ENCODE measurements around the gene PDK1.
"Not testable (repeated sequence)": the region's sequence is repeated elsewhere in the genome, so short reads cannot be mapped to it uniquely, and the experiment has no call there.

Gene PDK1

DNA sequence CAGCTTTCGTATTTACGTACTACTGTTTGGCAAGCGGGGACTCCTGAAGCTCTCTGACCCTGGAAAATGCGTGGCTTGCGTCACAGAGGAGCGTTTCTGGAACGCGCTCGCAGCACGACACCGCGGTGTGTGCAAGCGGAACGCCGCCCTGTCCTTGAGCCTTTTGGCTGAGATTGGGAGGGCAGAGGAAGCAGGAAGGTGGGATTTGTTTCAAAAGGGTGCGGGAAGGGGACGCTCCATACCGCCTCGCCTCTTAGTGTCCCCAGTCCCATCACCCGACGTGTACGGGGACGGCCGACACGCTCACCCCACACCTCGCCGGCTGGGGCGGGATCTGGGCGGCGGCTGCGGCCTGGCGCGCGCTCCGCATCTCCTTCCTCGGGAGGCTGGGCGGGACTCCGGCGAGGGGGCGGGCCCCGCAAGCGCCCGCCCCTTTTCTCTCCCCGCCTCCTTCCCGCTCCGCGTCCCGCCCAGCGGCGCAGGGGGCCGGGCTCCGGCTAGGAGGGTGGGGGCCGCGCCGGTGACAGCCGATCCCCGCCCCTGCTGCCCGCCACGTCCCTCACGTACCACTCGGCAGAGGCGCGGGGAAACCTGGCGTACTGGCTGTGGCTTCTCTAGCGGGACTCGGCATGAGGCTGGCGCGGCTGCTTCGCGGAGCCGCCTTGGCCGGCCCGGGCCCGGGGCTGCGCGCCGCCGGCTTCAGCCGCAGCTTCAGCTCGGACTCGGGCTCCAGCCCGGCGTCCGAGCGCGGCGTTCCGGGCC, at the start of gene PDK1:
PDK1 (plus strand) TSS at position 569 of the 762 bp plus-strand sequence; CDS start at position 630, 61 bp downstream.
- peak; percentile 93 for DNase-seq (ENCODE audit: low spot score)

DNA sequence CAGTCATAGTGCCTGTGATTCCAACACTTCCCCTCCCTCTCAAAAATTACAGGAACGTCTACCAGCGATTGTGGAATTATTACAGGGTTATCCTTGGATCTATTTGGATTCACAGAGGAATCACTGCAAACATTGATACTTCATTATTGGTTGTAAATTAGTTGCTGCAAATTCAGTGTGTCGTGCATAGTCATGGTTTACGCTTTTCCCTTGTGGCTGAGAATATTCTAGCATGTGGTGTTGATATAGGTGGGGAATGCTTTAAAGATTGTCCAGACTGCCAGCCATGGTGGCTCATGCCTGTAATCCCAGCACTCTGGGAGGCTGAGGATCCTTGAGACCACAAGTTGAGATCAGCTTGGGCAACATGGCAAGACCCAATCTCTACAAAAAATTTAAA, 48.7 kb upstream of the PDK1 start:
- no peak for DNase-seq (ENCODE audit: low spot score)

DNA sequence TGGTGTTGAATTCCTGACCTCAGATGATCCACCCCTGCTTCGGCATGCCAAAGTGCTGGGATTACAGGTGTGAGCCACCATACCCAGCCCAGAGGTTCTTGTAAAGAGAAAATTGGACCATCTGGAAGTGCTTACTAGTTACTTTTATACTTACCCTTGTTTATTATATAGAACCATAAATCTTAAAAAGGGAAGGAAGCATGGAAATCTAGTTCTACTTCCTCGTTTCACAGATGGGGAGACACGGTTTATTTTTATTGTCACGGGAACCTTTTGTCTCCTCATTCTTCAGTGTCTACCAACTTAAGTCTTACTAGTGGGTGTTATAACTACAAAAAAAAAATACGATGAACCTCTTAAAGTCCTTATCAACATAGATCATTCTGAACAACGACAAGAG, 45.8 kb upstream of the PDK1 start:
- DNase-seq (ENCODE audit: low spot score) = no peak

DNA sequence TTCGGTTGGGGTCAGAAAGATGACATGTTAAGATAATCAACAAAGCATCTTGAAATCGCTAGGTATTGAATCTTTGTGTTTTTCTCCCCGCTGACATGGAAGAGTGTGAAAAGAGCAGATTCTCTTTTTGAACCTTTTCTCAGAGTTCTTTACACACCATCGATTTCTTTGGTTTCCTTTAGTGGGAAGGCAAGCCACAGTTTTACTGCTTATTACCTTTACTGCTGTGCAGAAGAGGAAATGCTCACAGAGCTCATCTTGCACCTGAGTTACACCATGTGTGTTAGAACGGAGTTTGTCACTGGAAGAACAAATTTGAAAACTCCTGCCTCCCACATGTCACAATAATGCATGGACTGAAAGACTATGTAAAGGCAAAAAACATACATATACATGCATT, 45.3 kb upstream of the PDK1 start:
- no peak for DNase-seq (ENCODE audit: low spot score)

DNA sequence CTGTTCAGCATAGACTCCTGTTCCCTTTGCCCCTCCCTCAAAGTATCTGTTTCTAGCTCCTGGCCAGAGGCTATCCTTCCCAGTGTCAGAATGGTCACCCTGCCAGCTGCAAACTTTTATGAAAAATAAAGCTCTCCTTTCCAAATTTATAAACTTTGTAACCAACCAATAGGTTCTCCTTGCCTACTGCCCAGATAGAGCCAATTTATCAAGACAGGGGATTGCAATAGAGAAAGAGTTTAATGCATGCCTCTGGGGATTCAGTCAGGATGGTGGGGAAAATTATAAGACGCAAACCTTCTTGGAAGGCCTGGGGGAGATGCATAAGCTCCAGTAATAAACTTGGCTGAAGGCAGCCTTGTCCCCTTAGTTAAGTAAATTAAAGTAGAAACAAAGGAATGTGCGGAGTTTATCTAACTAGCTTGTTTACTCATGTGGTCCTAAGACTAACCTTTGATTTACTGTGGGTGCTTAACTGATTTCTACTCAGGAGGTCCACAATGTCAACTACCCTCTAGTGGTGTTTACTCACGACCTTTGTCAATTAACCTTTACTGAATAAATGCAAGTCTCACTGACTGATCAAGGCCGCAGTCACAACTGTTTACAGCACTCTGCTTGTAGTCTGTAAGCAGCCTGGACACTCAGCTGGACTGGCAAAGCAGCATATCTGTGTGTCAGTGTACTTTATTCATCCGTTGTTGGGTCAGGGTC, 42.9 kb upstream of the PDK1 start:
- no peak for DNase-seq (ENCODE audit: low spot score)

DNA sequence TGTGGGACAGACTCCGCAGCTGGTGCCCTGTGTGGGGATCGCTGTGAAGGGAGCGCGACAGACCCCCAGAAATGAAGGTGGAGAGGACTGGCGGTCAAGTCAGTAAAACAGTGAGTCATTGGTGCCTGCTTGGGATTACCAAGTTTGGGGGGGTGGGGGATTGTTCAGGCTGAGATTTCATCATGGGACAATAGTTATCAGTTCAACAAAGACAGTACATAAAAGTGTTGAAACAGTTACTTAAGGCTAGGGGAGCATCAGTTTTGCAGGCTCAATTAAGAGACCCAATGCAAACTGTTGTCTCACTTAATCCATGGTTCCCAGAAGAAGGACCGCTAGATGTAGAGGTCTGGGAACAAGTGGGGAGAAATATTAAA, 42.4 kb upstream of the PDK1 start:
- DNase-seq (ENCODE audit: low spot score) = no peak

DNA sequence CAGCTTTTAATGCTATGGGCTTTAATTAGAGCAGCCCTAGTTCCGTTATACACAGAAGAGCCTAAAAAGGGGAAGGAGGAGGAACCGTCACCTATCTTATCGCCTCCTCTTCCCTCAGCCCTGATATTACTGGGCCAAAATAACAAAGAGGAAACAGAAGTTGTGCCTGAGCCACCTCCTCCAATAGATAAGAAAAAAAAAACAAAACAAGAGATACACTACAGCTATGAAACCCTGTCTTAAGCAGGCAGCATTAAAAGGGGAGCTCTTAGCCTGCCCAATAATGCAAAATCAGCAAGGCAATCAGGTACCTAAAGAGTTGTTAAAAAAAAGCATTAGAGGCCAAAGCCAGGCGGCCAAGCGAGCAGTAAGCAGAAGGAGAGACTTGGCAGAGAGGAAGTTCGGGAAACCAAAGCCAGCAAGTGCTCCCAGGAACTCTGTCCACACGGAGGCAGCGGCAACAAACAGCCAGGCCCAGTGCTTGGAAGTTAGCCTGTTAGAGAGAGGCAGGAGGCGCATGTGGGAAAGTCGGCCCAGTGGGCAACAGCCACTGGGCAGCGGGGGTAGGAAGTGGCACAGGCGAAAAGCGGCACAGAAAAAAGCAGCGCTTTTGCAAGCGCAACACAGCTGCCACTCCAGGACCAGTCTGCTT, 41.8 kb upstream of the PDK1 start:
- no peak for DNase-seq (ENCODE audit: low spot score)

DNA sequence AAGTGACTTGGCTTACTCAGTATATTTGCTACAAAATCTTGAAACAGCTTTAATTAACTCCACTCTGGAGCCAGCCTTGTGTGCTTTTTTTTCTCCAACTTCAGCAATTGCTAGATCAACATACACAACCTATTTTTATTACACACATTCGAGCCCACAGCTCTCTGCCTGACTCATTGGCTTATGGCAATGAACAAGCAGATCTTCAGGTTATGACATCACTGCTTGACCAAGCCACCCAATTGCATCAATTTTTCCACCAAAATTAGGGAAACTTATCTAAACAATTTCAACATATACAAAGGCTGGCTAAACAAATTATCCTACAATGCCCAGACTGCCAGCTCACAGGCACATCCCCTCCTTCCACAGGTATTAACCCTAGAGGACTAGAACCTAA, 39.6 kb upstream of the PDK1 start:
- DNase-seq (ENCODE audit: low spot score) = no peak

DNA sequence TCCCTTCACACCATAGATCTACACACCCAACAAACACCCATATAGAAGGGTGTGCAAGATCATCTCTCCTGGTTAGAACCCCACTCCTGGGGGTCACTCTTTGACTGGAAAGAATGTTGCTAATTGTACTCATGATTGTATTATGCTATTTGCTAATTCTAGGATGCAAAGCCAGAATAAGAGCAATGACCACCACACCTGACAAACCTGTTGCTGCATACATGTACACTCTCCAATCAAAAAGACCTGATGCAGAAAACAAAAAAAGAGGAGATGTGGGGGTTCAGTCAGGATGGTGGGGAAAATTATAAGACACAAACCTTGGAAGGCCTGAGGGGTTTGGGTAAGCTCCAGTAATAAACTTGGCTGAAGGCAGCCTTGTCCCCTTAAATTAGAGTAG, 36.9 kb upstream of the PDK1 start:
- no peak for DNase-seq (ENCODE audit: low spot score)

DNA sequence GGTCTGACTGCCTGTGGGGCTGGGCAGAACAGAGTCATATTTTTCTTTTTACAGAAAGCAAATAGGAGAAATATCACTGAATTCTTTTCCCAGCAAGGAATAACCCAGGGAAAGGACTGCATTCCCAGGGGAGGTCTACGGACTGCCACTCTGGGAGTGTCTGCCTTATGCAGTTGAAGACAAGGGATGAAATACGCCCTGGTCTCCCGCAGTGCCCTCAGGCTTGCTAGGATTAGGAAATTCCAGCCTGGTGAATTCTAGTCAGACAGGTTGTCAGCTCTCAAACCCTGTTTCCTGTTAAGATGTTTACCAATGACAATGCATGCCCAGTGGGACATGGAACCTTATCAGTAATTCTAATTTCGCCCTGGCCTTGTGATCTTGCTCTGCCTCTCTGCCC, 30.3 kb upstream of the PDK1 start:
- DNase-seq (ENCODE audit: low spot score) = no peak

DNA sequence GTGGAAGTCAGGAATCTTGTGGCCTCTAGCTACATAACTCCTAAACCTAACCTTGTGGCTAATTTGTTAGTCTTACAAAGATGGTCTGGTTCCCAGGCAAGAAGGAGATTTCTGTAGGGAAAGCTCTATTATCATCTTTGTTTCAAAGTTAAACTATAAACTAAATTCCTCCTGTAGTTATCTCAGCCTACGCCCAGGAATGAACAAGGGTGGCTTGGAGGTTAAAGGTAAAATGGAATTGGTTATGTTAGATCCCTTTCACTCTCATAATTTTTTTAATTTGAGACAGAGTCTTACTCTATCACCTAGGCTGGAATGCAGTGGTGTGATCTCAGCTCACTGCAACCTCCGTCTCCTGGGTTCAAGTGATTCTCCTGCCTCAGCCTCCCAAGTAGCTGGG, 24.6 kb upstream of the PDK1 start:
- no peak for DNase-seq (ENCODE audit: low spot score)

DNA sequence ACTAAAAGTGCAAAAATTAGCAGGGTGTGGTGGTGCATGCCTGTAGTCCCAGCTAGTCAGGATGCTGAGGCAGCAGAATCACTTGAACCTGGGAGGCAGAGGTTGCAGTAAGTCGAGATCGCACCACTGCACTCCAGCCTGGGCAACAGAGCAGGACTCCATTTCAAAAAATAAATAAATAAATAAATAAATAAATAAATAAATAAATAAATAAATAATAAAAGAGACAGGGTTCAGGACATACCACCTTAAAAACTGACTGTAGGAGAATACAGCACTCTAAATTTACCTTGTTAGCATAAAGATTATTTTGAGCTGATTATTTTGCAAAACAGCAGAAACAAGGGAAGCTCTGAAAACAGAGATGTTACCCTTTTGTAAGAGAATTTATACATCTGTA, 23.4 kb upstream of the PDK1 start:
- DNase-seq (ENCODE audit: low spot score) = not testable (repeated sequence)

DNA sequence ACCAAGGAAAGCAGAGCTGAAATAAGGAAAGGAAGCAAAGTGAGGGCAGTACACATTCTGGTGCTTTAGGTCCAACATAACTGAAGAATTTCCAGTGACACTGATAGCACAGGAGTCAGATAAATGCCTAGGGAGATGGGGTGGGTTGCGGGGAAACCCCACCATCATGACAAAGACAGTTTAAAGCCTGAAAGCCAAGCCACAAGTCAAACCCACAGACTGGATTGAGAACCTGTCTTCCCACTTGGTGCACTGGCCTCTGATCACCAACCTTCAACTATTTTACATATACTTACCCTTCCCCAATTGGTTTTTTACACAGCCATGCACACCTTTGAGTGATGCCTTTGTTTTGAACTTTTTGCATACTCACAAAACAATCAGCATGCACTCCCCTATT, 22.2 kb upstream of the PDK1 start:
- DNase-seq (ENCODE audit: low spot score) = no peak

DNA sequence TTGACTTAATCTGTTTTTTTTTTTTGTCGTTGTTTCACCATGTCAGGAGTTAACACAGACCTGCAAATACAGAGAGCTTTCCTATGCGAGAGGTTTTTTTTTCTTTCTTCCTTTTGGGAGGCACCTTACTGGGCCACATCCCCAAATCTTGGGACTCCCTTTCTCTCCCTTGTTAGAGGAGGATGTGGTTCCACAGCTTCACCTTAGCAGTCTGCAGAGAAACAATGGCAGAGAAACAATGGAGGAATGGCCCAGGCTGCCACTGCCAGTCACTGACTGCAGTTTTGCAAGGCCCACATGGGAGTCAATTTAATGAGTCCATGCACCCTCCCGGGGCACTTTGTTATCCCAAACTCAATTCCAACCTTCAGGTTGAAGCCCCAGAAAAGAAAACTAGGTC, 20.8 kb upstream of the PDK1 start:
- no peak for DNase-seq (ENCODE audit: low spot score)

DNA sequence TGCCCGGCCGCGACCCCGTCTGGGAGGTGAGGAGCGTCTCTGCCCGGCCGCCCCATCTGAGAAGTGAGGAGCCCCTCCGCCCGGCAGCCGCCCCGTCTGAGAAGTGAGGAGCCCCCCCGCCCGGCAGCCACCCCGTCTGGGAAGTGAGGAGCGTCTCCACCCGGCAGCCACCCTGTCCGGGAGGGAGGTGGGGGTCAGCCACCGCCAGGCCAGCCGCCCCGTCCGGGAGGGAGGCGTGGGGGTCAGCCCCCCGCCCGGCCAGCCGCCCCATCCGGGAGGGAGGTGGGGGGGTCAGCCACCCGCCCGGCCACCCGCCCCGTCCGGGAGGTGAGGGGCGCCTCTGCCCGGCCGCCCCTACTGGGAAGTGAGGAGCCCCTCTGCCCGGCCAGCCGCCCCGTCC, 18.0 kb upstream of the PDK1 start:
- DNase-seq (ENCODE audit: low spot score) = not testable (repeated sequence)

DNA sequence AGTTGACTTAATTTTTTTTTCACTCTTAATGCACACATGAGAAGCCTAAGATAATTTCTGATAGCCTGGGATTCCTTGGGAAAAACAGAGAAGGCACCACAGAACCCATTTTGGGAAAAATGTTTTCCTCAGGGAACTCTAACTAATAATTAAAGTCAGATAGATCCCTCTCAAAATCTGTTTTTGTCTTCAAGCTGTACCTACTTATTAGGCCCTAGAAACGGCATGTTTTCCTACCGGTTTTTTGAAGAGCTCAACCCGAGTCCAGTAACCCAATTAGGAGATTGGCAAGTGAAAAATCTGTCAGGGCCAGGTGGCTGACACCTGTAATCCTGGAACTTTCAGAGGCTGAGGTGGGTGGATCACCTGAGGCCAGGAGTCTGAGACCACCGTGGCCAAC, 16.1 kb upstream of the PDK1 start:
- no peak for DNase-seq (ENCODE audit: low spot score)

DNA sequence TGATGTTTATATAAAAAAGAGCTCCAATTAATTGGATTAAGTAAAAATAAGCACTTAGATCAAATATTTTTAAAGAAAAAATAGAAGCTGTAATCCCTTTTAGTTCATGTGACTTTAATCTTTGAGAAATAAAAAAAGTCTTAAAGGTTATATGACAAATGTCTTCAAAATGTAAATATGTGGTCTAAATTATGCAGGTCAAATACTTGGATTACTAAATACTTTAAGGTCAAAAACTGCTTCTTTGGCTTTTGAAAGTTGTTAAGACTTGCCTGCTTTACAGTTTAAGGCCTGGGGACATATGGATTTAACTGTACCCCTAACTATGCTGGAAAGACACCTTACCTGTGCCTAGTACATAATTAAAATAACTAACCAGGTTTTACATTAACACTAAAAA, 15.5 kb upstream of the PDK1 start:
- no peak for DNase-seq (ENCODE audit: low spot score)

DNA sequence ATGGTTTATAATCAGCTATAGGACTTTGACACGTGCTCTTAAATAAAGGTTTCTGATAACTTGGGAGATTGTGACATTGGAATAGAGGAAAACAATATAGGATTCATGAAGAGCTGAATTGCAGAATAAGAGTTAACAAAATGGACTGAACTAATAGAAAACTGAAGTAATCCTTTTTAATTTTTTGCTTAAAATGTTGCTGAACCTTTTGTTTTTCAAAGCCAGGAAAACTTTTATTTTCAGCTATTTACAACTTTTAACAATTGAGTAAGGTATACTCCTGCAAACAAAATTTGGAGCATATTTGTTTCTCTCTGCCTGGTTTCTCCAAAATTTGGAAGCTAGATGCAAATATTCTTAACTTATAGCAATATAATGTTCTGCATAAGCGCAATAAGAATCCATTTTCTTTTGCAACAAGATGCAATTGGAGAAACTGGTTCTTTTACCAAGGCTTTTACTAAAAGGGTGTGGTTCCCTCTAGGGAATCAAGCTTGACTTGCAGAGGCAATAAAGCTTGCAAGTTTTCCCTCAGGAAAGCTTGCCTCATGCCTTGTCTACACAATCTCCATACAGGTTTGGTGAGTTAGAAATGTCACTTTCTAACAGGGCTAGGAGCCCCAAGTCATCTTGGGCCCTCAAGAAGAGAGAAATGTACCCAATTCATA, 10.3 kb upstream of the PDK1 start:
- no peak for DNase-seq (ENCODE audit: low spot score)

DNA sequence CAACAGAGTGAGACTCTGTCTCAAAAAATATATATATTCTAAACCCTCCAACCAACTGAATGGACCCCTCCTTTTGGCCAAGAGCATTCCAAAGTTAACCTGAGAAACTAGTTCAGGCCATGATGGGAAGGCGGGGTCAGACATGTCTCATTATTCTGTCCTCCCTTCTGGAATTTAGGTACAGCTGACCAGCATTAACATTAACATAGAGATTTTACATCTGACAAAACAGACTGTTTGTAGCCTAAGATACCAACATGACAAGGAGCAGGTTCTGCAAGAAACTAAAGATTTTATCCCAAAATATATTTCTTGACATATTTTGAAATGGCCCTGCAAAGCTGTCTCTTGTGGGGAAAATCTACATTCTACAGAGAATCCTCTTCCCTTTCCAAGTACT, 6.8 kb upstream of the PDK1 start:
- no peak for DNase-seq (ENCODE audit: low spot score)

DNA sequence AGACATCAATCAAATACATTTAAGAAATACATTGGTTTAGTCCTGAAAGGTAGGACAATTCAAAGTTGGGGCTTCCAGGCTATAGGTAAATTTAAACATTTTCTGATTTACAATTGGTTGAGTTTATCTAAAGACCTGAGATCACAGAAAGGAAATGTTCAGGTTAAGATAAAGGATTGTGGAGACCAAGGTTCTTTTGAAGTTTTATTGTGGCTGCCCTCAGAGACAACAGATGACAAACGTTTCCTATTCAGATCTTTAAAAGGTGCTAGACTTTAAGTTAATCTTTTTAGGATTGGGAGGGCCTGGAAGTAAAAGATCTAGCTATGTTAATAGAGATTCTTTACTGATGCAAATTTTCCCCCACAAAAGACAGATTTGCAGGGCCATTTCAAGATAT, 6.1 kb upstream of the PDK1 start:
- DNase-seq (ENCODE audit: low spot score) = not testable (repeated sequence)

DNA sequence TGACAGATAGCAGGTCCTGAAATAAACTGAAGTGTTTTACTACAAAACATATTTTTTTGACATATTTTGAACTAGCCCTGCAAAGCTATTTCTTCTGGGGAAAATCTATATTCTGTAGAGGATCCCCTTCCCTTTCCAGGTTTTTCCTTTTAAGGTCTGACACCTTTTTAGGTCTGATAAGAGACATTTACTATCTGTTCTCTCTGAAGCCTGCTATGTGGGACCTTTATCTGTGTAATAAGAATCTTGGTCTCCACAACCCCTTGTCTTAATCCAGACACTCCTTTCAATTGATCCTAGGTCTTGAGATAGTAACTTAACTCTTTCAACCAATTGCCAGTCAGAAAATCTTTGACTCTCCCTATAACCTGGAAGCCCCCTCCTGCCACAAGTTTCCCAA, 5.5 kb upstream of the PDK1 start:
- DNase-seq (ENCODE audit: low spot score) = no peak

DNA sequence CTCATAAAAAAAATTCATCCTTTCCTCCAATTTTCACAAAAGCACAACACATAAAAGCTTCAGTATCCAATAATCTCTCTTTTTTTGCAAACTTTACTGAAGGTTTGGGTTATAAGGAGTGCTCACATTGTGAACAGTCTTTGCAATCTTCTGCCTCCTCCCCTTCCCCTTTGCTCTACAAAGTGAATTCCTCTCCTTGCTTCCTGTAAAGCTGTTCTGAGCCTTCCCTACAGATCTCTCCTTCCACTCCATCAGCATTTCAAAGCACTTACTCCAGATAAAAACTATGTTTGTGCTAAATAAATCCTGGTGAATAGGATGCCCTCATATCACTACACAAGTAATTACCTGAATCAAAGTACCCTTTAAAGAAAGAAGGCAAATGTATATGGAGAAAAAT, 4.6 kb upstream of the PDK1 start:
- no peak for DNase-seq (ENCODE audit: low spot score)
